CD4-positive, alpha-beta T cell (primary cell): ENCODE results near the gene CCNQ. TPM values are rescaled to one million over a fixed set of nuclear protein-coding genes. Genes with fewer than 3 reads are reported as not detected.

Experiments
- ATAC-seq: fragments of 200-7000 bp; cut with Tn5 transposase; one replicate; pipeline ENCODE4 v1.10.0; 2022; ENCODE audit warnings: mild to moderate bottlenecking; ENCODE audit not compliant: poor library complexity
- CTCF ChIA-PET: fragments of 350-600 bp; sonication (Branson Sonifier 250); formaldehyde crosslinking; loops from one replicate; lab custom pipeline; 2021; ENCODE audit warnings: antibody characterized with exemption, inconsistent platforms; lab: Charles Lee
- POLR2A ChIA-PET: fragments of 350-600 bp; sonication (Branson Sonifier 250); formaldehyde crosslinking; loops from one replicate; lab custom pipeline; 2021; ENCODE audit warnings: antibody characterized with exemption, inconsistent platforms; lab: Charles Lee
- DNase-seq, 14 experiments: peaks; one replicate each; pipeline ENCODE4 v3.0.0-alpha.2; 2013 to 2020; ENCODE audit warnings: mixed read lengths in 2 of 14
- H3K27ac ChIP-seq, 2 donors: one replicate each; pipeline versions ENCODE4 v1.5.1 to v1.7.0; 2013; ENCODE audit warnings: low read length in 2 of 2, low read depth in 1 of 2, mild to moderate bottlenecking in 1 of 2
- H3K27me3 ChIP-seq, 2 experiments: 1 replicate in 1 of 2; 2 replicates in 1 of 2; pipeline versions ENCODE4 v1.6.1 to v1.7.0; 2013; ENCODE audit warnings: low read length in 2 of 2, control low read depth in 1 of 2, mild to moderate bottlenecking in 1 of 2, moderate library complexity in 1 of 2; ENCODE audit not compliant: insufficient read depth in 2 of 2, control insufficient read depth in 1 of 2
- H3K36me3 ChIP-seq: one replicate; pipeline ENCODE4 v1.6.1; 2013; ENCODE audit warnings: low read length, control low read depth; ENCODE audit not compliant: insufficient read depth
- H3K4me1 ChIP-seq: one replicate; pipeline ENCODE4 v1.6.1; 2013; ENCODE audit warnings: low read length, control low read depth; ENCODE audit not compliant: insufficient read depth
- H3K4me3 ChIP-seq: one replicate; pipeline ENCODE4 v1.5.1; 2013; ENCODE audit warnings: mild to moderate bottlenecking, low read length, moderate library complexity
- H3K9me3 ChIP-seq, 2 experiments: 1 replicate in 1 of 2; 2 replicates in 1 of 2; pipeline versions ENCODE4 v1.6.1 to v1.7.0; 2013; ENCODE audit warnings: low read length in 2 of 2, mild to moderate bottlenecking in 2 of 2, control low read depth in 1 of 2, moderate library complexity in 1 of 2; ENCODE audit not compliant: control insufficient read depth in 1 of 2, insufficient read depth in 1 of 2
- H3K27ac Mint-ChIP-seq: one replicate; pipeline ENCODE4 v1.8.0; 2020; ENCODE audit warnings: mixed read lengths
- H3K27me3 Mint-ChIP-seq: one replicate; pipeline ENCODE4 v1.8.0; 2021; ENCODE audit warnings: mixed read lengths
- H3K36me3 Mint-ChIP-seq: one replicate; pipeline ENCODE4 v1.8.0; 2021; ENCODE audit warnings: low read depth, mixed read lengths
- H3K4me1 Mint-ChIP-seq: one replicate; pipeline ENCODE4 v1.8.0; 2021; ENCODE audit warnings: low read depth, mixed read lengths
- H3K4me3 Mint-ChIP-seq: one replicate; pipeline ENCODE4 v1.8.0; 2020; ENCODE audit warnings: mild to moderate bottlenecking, mixed read lengths
- H3K9me3 Mint-ChIP-seq: one replicate; pipeline ENCODE4 v1.8.0; 2020; ENCODE audit warnings: mixed read lengths
- CTCF ChIP-seq: fragments of 200-600 bp; IDR thresholded peaks from one replicate; pipeline ENCODE4 v1.8.0; 2022; ENCODE audit warnings: antibody characterized with exemption, mild to moderate bottlenecking
- intact Hi-C, 2 experiments: fragments of 100-400 bp; cut with DNase I in 1 of 2; cut with micrococcal nuclease in 1 of 2; formaldehyde crosslinking; loops; one replicate each; pipeline versions ENCODE4 v1.15.1 to v1.9.0; 2023 to 2025; cut with DNase I, micrococcal nuclease
- total RNA-seq, 174 experiments: library from RNA in 2 of 174; stranded (reverse) in 2 of 174; gene quantifications; one replicate each; pipeline ENCODE4 v1.2.3 and lab custom pipeline; 2021 to 2026

CCNQ gene
- total RNA-seq, 2 experiments from 2014 or later: 13.9 to 14.1 TPM

- CTCF ChIA-PET: interaction anchor here (0.9 kb wide), 1 partner anchor 91 kb away, joined by 3 read pairs; no protein-coding TSS in a partner anchor
- no peak for ATAC-seq
- Mint-ChIP-seq H3K9me3 (no peaks in the 10 kb centered on the region), H3K36me3 (no peaks in the 10 kb centered on the region), H3K4me3 (no peak overlapping the region), H3K27ac (no peak overlapping the region), H3K27me3 (no peaks in the 10 kb centered on the region), H3K4me1 (peaks cover 9% of the 10 kb centered on the region)
- POLR2A ChIA-PET: no interaction called here
- intact Hi-C loops: no loop called here
- Histone ChIP-seq H3K4me3 (no peak overlapping the region), H3K36me3 (no peaks in the 10 kb centered on the region), H3K9me3 (no peaks in the 10 kb centered on the region), H3K27me3 (no peaks in the 10 kb centered on the region), H3K27ac (no peak overlapping the region), H3K4me1 (peaks cover 5% of the 10 kb centered on the region)
- no peak for TF ChIP-seq CTCF
- DNase-seq: no peak
Observed at GRCh38 chrX:153576961-153577360, 22.0 kb downstream of the CCNQ start.

DNA sequence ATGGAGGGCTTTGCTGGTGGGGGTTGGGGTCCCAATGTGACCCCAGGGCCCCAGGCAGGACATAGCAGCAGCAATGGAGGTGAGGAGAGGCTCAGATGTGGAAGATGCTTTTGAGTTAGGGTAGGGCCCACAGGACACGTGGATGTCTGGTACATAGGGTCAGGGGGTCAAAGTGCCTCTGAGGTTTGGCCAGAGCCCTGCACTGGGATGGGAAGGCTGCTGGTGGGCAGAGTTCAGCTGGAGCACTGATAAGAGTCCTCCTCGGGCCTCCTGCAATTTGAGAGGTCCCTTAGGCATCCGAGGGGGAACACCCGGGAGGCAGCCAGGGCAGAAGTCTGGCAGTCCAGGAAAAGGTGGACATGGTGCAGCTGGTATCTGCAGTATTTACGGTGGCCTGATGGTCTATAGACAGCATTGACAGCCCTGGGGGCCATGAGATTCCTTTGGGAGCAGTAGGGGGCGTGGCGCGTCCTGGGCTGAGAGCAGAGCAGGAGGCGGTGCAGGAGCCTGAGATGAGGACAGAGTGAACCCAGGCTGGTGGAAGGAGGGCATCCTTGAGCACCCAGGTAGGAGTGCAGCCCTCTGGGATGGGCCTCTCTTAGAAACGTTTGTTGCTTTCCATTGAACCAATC lies 22.6 kb downstream of the CCNQ start:
- peaks cover 5% of the 10 kb centered on the region for H3K4me1 ChIP-seq
- Mint-ChIP-seq H3K27me3 (no peaks in the 10 kb centered on the region), H3K4me1 (peaks cover 10% of the 10 kb centered on the region), H3K9me3 (no peaks in the 10 kb centered on the region), H3K36me3 (no peaks in the 10 kb centered on the region), H3K4me3 (no peak overlapping the region), H3K27ac (no peak overlapping the region)
- H3K9me3 ChIP-seq: no peaks in the 10 kb centered on the region
- no peaks in the 10 kb centered on the region for H3K36me3 ChIP-seq
- ChIA-PET POLR2A (no interaction called here), CTCF (no interaction called here)
- no peak overlapping the region for H3K27ac ChIP-seq
- no peaks in the 10 kb centered on the region for H3K27me3 ChIP-seq
- intact Hi-C loops: no loop called here
- DNase-seq: no peak
- no peak overlapping the region for H3K4me3 ChIP-seq
- TF ChIP-seq CTCF: no peak
- no peak for ATAC-seq

- TF ChIP-seq CTCF: no peak
- no peak overlapping the region for H3K4me3 ChIP-seq
- Mint-ChIP-seq H3K36me3 (no peaks in the 10 kb centered on the region), H3K9me3 (no peaks in the 10 kb centered on the region), H3K4me1 (peaks cover 4% of the 10 kb centered on the region), H3K27me3 (no peaks in the 10 kb centered on the region), H3K4me3 (no peak overlapping the region), H3K27ac (no peak overlapping the region)
- no peaks in the 10 kb centered on the region for H3K4me1 ChIP-seq
- intact Hi-C loops: loop anchor here in 1 of 2 experiments (5.0 kb wide), 1 partner anchor 53 kb away; no protein-coding TSS in a partner anchor
- H3K9me3 ChIP-seq: no peaks in the 10 kb centered on the region
- POLR2A ChIA-PET: no interaction called here
- DNase-seq (peak in 1 of 14 experiments; percentile 17), ATAC-seq (no peak)
- CTCF ChIA-PET: no interaction called here
- no peak overlapping the region for H3K27ac ChIP-seq
- no peaks in the 10 kb centered on the region for H3K36me3 ChIP-seq
- H3K27me3 ChIP-seq: no peaks in the 10 kb centered on the region
Observed at GRCh38 chrX:153573984-153574383, 25.0 kb downstream of the CCNQ start.
